ENCODE measurements around the gene BBLN. TPM values are rescaled to one million over a fixed set of nuclear protein-coding genes. Genes with fewer than 3 reads are reported as not detected.

The BBLN gene
- polyA plus RNA-seq, 1 experiment, result 60.4 TPM

DNA sequence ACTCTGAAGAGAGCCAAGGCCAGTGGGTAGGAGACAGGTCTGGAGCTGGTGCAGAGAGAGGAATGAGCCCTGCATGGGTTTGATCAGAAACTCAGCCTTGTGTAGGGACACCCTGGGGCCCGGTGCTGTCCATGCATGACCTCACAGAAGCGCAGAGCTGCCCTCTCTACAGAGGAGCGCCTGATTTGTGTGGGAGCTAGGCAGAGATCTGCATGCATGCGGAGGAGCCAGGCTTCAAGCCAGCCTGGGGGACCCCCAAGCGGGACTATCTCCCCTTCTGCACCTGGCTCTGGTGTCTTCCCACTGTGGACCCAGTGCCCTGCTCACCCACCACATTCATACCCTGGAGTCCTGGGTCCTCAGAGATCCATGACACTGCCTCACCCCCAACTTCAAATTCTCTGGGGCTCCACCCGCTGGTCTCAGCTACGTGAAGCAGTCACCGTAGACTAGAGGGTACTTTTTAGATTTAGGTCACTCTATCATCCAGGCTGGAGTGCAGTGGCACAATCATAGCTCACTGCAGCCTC lies 13.4 kb upstream of the BBLN start:
- POLR2A ChIA-PET, result no interaction called here

GRCh38 chr9:128148509-128149000 lies 11.5 kb upstream of the BBLN start:
- no peak for TF ChIP-seq CTCF (IDR thresholded peaks at IDR 0.05; ENCODE audit: insufficient read depth, low read depth, low read length)
- Histone ChIP-seq H3K27me3 (ENCODE audit: control insufficient read depth, insufficient read depth, low read length) (peaks cover 1% of the 10 kb centered on the region), H3K4me3 (ENCODE audit: low read depth, low read length) (no peak overlapping the region), H3K36me3 (ENCODE audit: control insufficient read depth, insufficient read depth, low read length) (no peaks in the 10 kb centered on the region)
- no peak for DNase-seq (ENCODE audit: low read depth)
- POLR2A ChIA-PET, result no interaction called here
- CTCF ChIA-PET, result no interaction called here

More for the DNA sequence above, 13.4 kb upstream of the BBLN start:
- no peak for DNase-seq (ENCODE audit: low read depth)
- TF ChIP-seq CTCF (IDR thresholded peaks at IDR 0.05; ENCODE audit: insufficient read depth, low read depth, low read length), result no peak
- Histone ChIP-seq H3K4me3 (ENCODE audit: low read depth, low read length) (no peak overlapping the region), H3K36me3 (ENCODE audit: control insufficient read depth, insufficient read depth, low read length) (no peaks in the 10 kb centered on the region), H3K27me3 (ENCODE audit: control insufficient read depth, insufficient read depth, low read length) (peaks cover 1% of the 10 kb centered on the region)
- CTCF ChIA-PET, result interaction anchor here (0.6 to 2.2 kb wide), 3 partner anchors 18 to 29 kb away, joined by 3 to 8 read pairs (median 6); partner anchors contain the start of gene PTGES2

DNA sequence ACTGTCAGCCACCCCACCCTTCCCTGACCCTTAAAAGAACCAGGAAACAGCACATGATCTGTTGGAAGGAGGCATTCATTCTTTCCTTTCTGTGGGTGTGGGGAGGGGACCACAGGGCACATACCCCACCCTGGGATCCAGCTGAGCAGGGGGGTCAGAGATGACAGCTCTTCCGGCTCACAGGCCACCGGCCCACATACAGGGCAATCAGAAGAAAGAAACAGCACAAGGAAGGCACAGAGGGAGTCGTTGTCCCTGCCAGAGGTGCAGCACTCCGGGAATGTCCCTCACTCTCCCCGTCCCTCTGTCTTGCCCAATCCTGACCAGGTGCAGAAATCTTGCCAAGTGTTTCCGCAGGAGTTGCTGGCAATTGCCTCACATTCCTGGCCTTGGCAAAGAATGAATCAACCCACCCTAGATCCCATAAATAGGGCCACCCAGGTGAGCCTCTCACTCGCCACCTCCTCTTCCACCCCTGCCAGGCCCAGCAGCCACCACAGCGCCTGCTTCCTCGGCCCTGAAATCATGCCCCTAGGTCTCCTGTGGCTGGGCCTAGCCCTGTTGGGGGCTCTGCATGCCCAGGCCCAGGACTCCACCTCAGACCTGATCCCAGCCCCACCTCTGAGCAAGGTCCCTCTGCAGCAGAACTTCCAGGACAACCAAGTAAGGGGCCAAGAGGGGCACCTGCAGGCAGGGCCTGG lies 10.9 kb upstream of the BBLN start, which contains the start of gene LCN2:
TSS of gene LCN2 (plus strand) at position 453 of the 701 bp plus-strand sequence. CDS start at position 526, 73 bp downstream.
- POLR2A ChIA-PET, result no interaction called here
- peaks cover 1% of the 10 kb centered on the region for H3K27me3 ChIP-seq (ENCODE audit: control insufficient read depth, insufficient read depth, low read length)
- CTCF ChIA-PET, result no interaction called here
- H3K36me3 ChIP-seq (ENCODE audit: control insufficient read depth, insufficient read depth, low read length), result no peaks in the 10 kb centered on the region
- DNase-seq (ENCODE audit: low read depth), result no peak
- TF ChIP-seq CTCF (IDR thresholded peaks at IDR 0.05; ENCODE audit: insufficient read depth, low read depth, low read length), result no peak
- no peak within 1 kb of the TSS for H3K4me3 ChIP-seq (ENCODE audit: low read depth, low read length)

- Histone ChIP-seq H3K27me3 (ENCODE audit: control insufficient read depth, insufficient read depth, low read length) (peaks cover 1% of the 10 kb centered on the region), H3K4me3 (ENCODE audit: low read depth, low read length) (no peak overlapping the region), H3K36me3 (ENCODE audit: control insufficient read depth, insufficient read depth, low read length) (no peaks in the 10 kb centered on the region)
- ChIA-PET CTCF (interaction anchor here (1.1 kb wide), 1 partner anchor 20 kb away, joined by 3 read pairs; no protein-coding TSS in a partner anchor), POLR2A (no interaction called here)
- no peak for DNase-seq (ENCODE audit: low read depth)
- no peak for TF ChIP-seq CTCF (IDR thresholded peaks at IDR 0.05; ENCODE audit: insufficient read depth, low read depth, low read length)
These were observed 10.0 kb upstream of the BBLN start for GRCh38 chr9:128149951-128150593.
